Measurements from ENCODE around the gene FA2H. TPM values are rescaled to one million over a fixed set of nuclear protein-coding genes. Genes with fewer than 3 reads are reported as not detected.

Gene FA2H
- total and polyA plus RNA-seq, 2 of the 13 experiments (the other 11 are each of a cell fraction or from before 2014, with no cell fraction given): 0.20 TPM; not detected in 1

DNA sequence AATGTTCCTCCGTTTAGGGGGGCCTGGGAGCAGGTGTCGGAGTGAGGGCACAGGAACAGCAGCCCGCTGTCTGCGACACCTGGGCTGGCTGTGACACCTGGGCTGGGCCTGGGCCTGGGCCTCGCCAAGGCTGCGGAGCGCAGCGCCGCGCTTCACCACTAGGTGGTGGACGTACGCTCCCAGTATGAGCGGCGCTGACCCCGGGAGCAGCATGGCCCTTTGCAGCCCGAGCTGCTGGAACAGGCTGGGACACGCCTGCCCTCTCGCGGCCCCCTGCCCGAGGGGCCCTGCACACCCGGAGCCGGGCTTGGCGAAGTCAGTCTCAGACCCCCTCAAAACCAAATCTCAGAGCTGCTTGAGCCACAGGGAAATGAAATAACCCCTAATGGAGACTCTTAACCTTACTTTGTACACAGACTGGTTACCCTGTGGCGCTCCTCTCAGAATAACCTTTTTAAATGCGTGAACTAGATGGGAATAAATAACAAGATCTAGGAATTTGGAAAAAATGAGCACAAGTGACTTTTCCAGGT lies 38.6 kb upstream of the FA2H start (continued):
- TF ChIP-seq ZNF512B (CRISPR knock-in tag; IDR thresholded peaks at IDR 0.05; ENCODE audit: borderline replicate concordance) (peak; percentile 69; the same call in 1 of the 2 replicates), KAT8 (CRISPR knock-in tag; IDR thresholded peaks at IDR 0.05) (peak; percentile 77), ZNF605 (CRISPR knock-in tag; IDR thresholded peaks at IDR 0.05) (peak; percentile 69; the same call in 1 of the 2 replicates), ZNF703 (CRISPR knock-in tag; IDR thresholded peaks at IDR 0.05; ENCODE audit: borderline replicate concordance) (no peak), ZSCAN25 (CRISPR knock-in tag; IDR thresholded peaks at IDR 0.05) (peak; percentile 63), U2AF1 (optimal IDR thresholded peaks at IDR 0.05; ENCODE audit: low read depth, low read length) (peak; percentile 78), ARNT2 (CRISPR knock-in tag; IDR thresholded peaks at IDR 0.05; ENCODE audit: low read depth) (peak; percentile 94), ZNF558 (CRISPR knock-in tag; IDR thresholded peaks at IDR 0.05; ENCODE audit: borderline replicate concordance) (no peak), KLF11 (CRISPR knock-in tag; IDR thresholded peaks at IDR 0.05) (0 out of 2 replicates have a peak, but pooled peaks have one; percentile 48), ELF3 (CRISPR knock-in tag; IDR thresholded peaks at IDR 0.05) (peak; percentile 64), ZNF570 (CRISPR knock-in tag; IDR thresholded peaks at IDR 0.05; ENCODE audit: borderline replicate concordance) (no peak), RFXAP (CRISPR knock-in tag; IDR thresholded peaks at IDR 0.05; ENCODE audit: borderline replicate concordance) (peak; percentile 72; the same call in 1 of the 2 replicates), ZNF781 (CRISPR knock-in tag; IDR thresholded peaks at IDR 0.05; ENCODE audit: borderline replicate concordance, not compliant biosample characterization) (peak; percentile 68), ELF1 (CRISPR knock-in tag; IDR thresholded peaks at IDR 0.05) (peak; percentile 27; the same call in 1 of the 2 replicates), FIP1L1 (IDR thresholded peaks at IDR 0.05; ENCODE audit: borderline replicate concordance, insufficient read depth, low read depth, low read length) (no peak), ZNF616 (CRISPR knock-in tag; IDR thresholded peaks at IDR 0.05; ENCODE audit: low read depth) (no peak), ZNF484 (CRISPR knock-in tag; IDR thresholded peaks at IDR 0.05; ENCODE audit: borderline replicate concordance, low read depth) (no peak), RFXANK (CRISPR knock-in tag; IDR thresholded peaks at IDR 0.05) (no peak), ZNF468 (CRISPR knock-in tag; IDR thresholded peaks at IDR 0.05) (no peak), ZNF136 (CRISPR knock-in tag; IDR thresholded peaks at IDR 0.05; ENCODE audit: low read depth) (no peak), ZBTB38 (CRISPR knock-in tag; IDR thresholded peaks at IDR 0.05) (peak; percentile 82), RARA (CRISPR knock-in tag; IDR thresholded peaks at IDR 0.05) (peak; percentile 69)
- TF ChIP-seq, protein P1, sequence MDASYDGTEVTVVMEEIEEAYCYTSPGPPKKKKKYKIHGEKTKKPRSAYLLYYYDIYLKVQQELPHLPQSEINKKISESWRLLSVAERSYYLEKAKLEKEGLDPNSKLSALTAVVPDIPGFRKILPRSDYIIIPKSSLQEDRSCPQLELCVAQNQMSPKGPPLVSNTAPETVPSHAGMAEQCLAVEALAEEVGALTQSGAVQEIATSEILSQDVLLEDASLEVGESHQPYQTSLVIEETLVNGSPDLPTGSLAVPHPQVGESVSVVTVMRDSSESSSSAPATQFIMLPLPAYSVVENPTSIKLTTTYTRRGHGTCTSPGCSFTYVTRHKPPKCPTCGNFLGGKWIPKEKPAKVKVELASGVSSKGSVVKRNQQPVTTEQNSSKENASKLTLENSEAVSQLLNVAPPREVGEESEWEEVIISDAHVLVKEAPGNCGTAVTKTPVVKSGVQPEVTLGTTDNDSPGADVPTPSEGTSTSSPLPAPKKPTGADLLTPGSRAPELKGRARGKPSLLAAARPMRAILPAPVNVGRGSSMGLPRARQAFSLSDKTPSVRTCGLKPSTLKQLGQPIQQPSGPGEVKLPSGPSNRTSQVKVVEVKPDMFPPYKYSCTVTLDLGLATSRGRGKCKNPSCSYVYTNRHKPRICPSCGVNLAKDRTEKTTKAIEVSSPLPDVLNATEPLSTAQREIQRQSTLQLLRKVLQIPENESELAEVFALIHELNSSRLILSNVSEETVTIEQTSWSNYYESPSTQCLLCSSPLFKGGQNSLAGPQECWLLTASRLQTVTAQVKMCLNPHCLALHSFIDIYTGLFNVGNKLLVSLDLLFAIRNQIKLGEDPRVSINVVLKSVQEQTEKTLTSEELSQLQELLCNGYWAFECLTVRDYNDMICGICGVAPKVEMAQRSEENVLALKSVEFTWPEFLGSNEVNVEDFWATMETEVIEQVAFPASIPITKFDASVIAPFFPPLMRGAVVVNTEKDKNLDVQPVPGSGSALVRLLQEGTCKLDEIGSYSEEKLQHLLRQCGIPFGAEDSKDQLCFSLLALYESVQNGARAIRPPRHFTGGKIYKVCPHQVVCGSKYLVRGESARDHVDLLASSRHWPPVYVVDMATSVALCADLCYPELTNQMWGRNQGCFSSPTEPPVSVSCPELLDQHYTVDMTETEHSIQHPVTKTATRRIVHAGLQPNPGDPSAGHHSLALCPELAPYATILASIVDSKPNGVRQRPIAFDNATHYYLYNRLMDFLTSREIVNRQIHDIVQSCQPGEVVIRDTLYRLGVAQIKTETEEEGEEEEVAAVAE (CRISPR knock-in tag; IDR thresholded peaks at IDR 0.05; ENCODE audit: borderline replicate concordance): no peak
- TF ChIP-seq, protein P2, sequence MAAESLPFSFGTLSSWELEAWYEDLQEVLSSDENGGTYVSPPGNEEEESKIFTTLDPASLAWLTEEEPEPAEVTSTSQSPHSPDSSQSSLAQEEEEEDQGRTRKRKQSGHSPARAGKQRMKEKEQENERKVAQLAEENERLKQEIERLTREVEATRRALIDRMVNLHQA (CRISPR knock-in tag; IDR thresholded peaks at IDR 0.05): no peak
